Amniotic stem cell (primary cell): ENCODE data around the gene ASTL.
"Not testable (repeated sequence)": the region's sequence is repeated elsewhere in the genome, so short reads cannot be mapped to it uniquely, and the experiment has no call there.

Experiments used
- DNase-seq: peaks from one replicate; lab custom pipeline; 2025; lab: John Stamatoyannopoulos, UW

Gene ASTL

GRCh38 chr2:96138179-96139145, at the start of gene ASTL:
TSS of gene ASTL (minus strand) at chr2:96138502. CDS start at chr2:96138436, 66 bp downstream.
- no peak for DNase-seq

DNA sequence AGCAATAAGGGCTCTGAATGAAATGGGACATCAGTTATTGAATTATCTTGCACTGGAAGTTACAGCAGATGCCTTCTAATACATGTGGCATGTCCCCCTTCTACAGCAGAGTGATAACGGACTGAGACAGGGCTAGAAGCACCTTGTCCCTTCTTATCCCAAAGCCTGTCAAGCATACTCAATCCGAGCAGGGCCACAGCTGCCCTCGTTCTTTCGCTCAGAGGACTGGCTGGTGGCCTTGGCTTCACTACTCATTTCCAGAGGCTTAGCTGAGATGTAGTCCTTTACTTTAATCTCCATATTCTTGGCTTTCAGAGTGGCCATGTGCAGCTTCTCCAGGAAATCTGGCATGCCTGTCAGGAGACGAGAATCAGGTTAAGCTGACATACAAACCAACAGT, 48.3 kb upstream of the ASTL start:
- no peak for DNase-seq

GRCh38 chr2:96185516-96185915, 47.2 kb upstream of the ASTL start:
- no peak for DNase-seq

DNA sequence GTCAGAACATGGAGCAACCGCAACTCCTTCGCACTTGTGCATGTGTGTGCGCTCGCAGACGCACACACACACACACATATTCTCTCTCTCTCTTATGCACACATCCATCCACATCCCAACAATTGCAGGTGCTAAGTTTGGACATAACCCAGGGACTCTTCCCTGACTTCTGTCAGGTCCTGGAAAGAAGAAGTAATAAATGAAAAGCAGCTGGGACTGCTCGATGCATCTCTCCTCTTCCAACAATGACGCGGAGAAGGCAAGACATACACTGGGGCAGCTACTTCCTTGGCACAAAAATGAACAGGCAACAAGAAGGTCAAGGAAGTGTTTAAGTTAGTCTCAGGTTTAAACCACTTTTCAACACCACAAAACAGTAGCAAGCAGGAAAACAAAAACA, 46.7 kb upstream of the ASTL start:
- no peak for DNase-seq

GRCh38 chr2:96184188-96184587, 45.9 kb upstream of the ASTL start:
- no peak for DNase-seq

DNA sequence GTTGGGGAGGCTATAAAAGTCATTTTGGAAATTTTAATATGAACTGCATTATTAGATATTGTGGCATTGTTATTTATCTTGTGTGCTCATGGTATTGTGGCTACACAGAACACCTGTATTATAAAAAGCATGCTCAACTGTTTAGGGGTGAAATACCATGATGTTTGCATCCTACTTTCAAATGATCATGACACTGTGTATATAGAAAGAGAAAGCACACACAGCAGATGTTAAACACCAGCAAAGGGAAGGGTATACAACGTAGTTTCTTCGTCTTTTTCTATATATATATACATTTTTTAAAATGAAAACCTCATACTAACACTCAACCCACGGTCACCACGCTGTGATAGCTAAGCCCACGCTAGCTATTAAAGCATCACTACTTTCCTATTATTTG, 43.2 kb upstream of the ASTL start:
- DNase-seq: no peak

GRCh38 chr2:96180521-96180920, 42.2 kb upstream of the ASTL start:
- DNase-seq: no peak

DNA sequence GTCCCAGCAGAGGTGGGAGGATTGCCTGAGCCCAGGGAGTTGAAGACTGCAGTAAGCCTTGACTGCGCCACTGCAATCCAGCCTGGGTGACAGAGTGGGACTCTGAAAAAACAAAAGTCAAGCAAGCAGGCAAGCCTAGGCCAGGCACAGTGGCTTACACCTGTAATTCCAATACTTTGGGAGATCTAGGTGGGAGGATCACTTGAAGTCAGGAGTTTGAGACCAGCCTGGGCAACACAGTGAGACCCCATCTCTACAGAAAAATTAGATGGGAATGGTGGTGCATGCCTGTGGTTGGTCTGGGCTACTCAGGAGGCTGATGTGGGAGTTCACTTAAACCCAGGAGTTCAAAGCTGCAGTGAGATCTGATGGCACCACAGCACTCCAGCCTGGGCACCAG, 41.7 kb upstream of the ASTL start:
- DNase-seq: no peak

- no peak for DNase-seq
Measured at GRCh38 chr2:96176661-96177060, 38.4 kb upstream of the ASTL start.

DNA sequence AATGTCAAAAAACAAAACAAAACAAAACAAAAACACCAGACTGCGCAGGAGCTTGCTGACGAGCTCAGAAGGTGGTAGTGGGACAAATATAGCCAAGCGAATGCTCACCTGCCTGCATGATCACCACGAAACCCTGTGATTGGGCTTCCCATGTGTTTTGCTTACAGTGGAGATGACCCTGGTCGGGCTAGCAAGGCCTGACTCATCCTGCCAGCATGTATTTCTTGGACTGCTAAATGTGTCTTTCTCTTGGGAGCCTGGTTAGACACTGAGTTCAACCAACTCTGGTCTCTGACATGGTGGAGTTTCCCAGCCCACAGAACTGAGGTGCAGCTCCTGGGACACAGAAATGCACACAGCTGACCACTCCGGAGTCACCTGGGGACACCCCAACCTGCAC, 37.6 kb upstream of the ASTL start:
- no peak for DNase-seq

DNA sequence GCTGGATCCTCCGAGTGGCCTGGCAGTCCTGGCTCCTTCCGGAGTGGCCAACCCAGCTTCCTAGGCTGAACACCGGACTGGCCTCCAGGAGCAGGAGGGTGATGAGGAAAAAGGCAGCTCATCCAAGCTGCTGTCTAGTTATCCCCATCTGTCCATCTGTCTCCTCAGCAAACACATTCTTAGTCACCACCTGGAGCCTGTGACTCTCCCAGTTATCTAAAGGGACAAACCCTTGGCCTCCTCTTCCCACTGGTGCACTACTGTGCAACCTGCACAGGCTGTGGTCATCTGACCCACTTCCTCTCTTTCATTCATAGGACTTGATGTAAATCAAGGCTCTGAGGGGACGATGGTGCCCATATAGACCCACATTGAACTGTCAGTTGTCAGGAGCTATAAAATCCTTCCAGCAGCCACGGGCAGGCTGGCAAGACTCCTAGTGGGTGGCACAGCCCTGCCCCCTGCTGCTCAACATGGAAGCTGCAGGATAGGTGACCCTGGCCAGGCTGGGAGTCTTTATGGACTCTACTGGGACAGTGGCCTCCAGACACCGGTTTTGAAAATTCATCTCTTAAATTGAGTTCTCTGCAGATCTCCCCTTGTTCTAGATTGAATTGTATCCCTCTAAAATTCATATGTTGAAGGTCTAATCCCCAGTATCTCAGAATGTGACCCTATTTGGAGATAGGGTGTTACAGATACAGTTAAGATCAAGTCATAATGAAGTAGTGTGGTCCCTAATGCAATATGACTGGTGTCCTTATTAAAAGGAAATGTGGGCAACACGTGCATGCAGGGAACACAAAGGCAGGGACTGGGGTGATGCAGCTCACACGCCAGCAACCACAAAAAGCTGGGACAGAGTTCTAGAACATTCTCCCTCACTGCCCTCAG, 36.2 kb upstream of the ASTL start:
- peak; percentile 14 for DNase-seq

GRCh38 chr2:96171831-96172230, 33.5 kb upstream of the ASTL start:
- no peak for DNase-seq

GRCh38 chr2:96170626-96171025, 32.3 kb upstream of the ASTL start:
- DNase-seq: no peak

DNA sequence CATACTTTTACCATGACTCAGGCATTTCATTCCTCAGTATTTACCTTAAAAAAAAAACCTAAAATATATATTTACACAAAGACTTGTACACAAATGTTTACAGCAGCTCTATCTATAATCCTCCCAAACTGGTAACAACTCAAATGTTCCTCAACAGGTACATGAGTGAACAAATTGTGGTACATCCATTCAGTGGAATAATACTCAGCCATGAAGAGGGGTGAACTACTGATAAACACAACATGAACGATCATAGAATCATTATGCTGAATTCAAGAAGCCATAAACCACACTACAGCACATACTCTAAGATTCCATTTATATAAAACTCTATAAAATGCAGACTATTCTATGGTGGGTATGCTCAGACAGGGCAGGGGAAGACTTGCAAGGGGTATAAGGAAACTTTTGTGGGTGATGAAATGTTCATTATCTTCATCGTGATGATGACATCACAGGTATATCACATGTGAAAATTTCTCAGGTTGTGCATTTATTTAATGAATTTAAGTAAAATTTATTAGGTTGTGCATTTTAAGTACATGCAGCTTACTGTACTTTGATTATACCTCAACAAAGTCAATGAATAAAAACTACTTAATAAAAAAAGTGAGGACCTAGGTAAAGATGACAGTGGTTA, 31.7 kb upstream of the ASTL start:
- DNase-seq: no peak

GRCh38 chr2:96167407-96168013, 29.2 kb upstream of the ASTL start:
- no peak for DNase-seq

- DNase-seq: no peak
Measured at GRCh38 chr2:96164459-96165184, 26.3 kb upstream of the ASTL start.

DNA sequence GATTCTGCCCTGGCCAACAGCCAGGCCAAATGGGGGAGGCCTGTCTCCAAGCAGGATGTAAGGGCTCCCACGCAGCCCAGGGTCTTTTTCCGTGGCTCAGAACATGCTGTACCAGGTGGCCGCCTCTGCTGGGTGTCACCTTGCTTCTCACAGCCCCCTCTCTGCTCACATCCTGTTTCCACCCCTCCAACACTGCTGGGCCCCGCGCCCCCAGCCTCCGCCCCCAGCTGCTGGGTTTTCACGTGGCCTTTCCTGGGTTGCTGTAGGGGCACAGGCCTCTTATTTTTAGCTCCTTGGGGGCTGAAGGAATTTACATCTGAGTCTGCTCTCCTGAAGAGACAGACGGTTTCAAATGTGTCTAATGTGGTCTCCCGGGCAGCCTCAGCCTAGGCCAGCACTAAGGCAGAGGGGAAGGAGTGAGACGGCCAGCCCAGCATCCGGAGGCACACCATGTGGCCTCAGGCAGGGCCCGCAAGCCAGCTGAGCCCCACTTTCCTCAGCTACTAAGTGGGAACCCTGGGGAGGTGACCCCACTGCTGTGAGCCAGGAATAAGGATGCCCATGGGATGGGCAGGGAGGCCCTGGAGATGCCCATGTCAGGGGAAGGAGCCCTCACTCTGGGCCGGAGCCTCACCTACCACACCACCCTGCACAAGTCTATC, 25.6 kb upstream of the ASTL start:
- no peak for DNase-seq

DNA sequence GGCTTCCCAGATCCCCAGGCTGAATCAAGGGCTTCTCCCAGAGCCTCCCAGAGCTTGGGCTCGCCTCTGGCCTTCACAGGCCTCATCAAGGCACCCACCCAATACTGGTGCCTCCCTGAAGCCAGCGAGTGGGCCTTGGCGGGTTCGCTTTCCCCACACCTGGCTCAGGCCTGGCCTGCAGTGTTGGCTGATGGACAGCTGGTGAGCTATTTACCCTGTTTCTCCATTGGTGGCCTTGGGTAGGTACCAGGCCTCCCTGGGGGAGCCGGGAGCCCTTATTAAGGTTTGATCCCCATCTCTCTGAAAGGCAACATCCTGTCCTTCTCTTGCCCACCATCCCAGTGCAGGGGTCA, 25.1 kb upstream of the ASTL start:
- no peak for DNase-seq

DNA sequence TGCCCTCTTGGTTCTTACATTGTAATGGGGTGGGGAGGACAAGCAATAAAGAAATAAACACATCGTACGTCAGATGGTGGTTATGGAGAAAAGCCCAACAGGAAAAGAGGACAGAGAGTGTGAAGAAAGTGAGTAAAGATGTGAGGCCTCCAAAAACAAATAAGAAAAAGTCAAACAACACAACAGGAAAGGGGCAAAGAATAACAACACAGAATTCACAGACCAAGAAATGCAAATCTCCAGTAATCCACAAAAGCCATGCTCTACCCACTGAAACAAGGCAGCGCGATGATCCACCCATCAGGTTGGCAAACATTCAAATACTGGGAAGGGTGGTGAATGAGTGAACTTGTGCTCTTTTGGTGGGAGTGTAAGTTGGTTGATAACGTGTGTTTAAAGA, 23.6 kb upstream of the ASTL start:
- DNase-seq: no peak

- DNase-seq: not testable (repeated sequence)
Measured at GRCh38 chr2:96160366-96160765, 22.1 kb upstream of the ASTL start.
